GM23338 (cell line): ENCODE data around the gene FER.

Source experiments
- CREB1 ChIP-seq: fragments of 250-450 bp; sonication (Bioruptor Pico); IDR thresholded peaks from 2 replicates; pipeline ENCODE4 v1.5.0; 2020; ENCODE audit warnings: low read depth, mild to moderate bottlenecking, moderate library complexity
- CTCF ChIP-seq, 2 experiments: fragments of 200-600 bp in 1 of 2; sonication (generic) in 1 of 2; conservative IDR thresholded peaks; 2 replicates each; pipeline versions ENCODE4 v1.5.1 to v1.6.1; 2016 to 2017; ENCODE audit warnings: antibody characterized with exemption in 2 of 2, low read depth in 2 of 2, mild to moderate bottlenecking in 2 of 2, moderate library complexity in 1 of 2
- ETS1 ChIP-seq: IDR thresholded peaks from 2 replicates; pipeline ENCODE4 v1.6.1; 2016; ENCODE audit warnings: antibody characterized with exemption
- EZH2 ChIP-seq: fragments of 200-600 bp; sonication (generic); IDR thresholded peaks from one replicate; pipeline ENCODE4 v1.8.0; 2017; ENCODE audit warnings: antibody characterized with exemption, mild to moderate bottlenecking, low read depth; ENCODE audit not compliant: unreplicated experiment
- EZH2phosphoT487 ChIP-seq: fragments of 200-600 bp; sonication (generic); IDR thresholded peaks from one replicate; pipeline ENCODE4 v1.8.1; 2018; ENCODE audit warnings: antibody characterized with exemption; ENCODE audit not compliant: unreplicated experiment
- JUNB ChIP-seq: IDR thresholded peaks from one replicate; pipeline ENCODE4 v1.6.1; 2016; ENCODE audit warnings: antibody characterized with exemption; ENCODE audit not compliant: unreplicated experiment
- NANOG ChIP-seq: IDR thresholded peaks from 2 replicates; pipeline ENCODE4 v1.6.1; 2016; ENCODE audit warnings: antibody characterized with exemption, borderline replicate concordance
- POLR2AphosphoS5 ChIP-seq: IDR thresholded peaks from 2 replicates; pipeline ENCODE4 v1.6.1; 2016; ENCODE audit warnings: antibody characterized with exemption, low read depth
- REST ChIP-seq: IDR thresholded peaks from one replicate; pipeline ENCODE4 v1.6.1; 2018; ENCODE audit warnings: antibody characterized with exemption; ENCODE audit not compliant: unreplicated experiment
- STAT1 ChIP-seq: IDR thresholded peaks from one replicate; pipeline ENCODE4 v1.6.1; 2016; ENCODE audit warnings: antibody characterized with exemption; ENCODE audit not compliant: unreplicated experiment
- ZNF114 ChIP-seq: fragments of 250-450 bp; sonication (Bioruptor Pico); IDR thresholded peaks from 2 replicates; pipeline ENCODE4 v1.5.0; 2020; ENCODE audit warnings: mild to moderate bottlenecking, moderate library complexity
- ZNF331 ChIP-seq: fragments of 250-450 bp; sonication (Bioruptor Pico); IDR thresholded peaks from 2 replicates; pipeline ENCODE4 v1.5.0; 2020; ENCODE audit warnings: low read depth, mild to moderate bottlenecking, moderate library complexity
- ZNF462 ChIP-seq: fragments of 250-450 bp; sonication (Bioruptor Pico); IDR thresholded peaks from 2 replicates; pipeline ENCODE4 v1.5.0; 2020; ENCODE audit warnings: mild to moderate bottlenecking, moderate library complexity

- no peak for TF ChIP-seq CTCF (conservative IDR thresholded peaks at IDR 0.05; ENCODE audit: low read depth in 2 of 2)
- TF ChIP-seq POLR2AphosphoS5 = no peak
- no peak for TF ChIP-seq ZNF114 (CRISPR knock-in tag)
- TF ChIP-seq JUNB = no peak
- TF ChIP-seq EZH2 = no peak
- no peak for TF ChIP-seq EZH2phosphoT487
- TF ChIP-seq NANOG = peak; percentile 74; the same call in 1 of the 2 replicates
- no peak for TF ChIP-seq REST
- TF ChIP-seq STAT1 = no peak
- no peak for TF ChIP-seq ZNF331
- no peak for TF ChIP-seq CREB1 (CRISPR knock-in tag)
- TF ChIP-seq ETS1 = no peak
- no peak for TF ChIP-seq ZNF462 (CRISPR knock-in tag)
Observed at GRCh38 chr5:109195667-109196066, 448.0 kb downstream of the FER start.
